DOHH2 (cell line): ENCODE results near the gene TPPP3.

Experiments used
- H3F3A ChIP-seq: fragments of 200-600 bp; sonication (generic), shearing (Covaris generic); 2 replicates; pipeline ENCODE4 v1.6.0; 2016; ENCODE audit warnings: antibody characterized with exemption, mild to moderate bottlenecking; ENCODE audit not compliant: control insufficient read depth, insufficient read depth
- H3K27ac ChIP-seq: fragments of 200-600 bp; sonication (generic); 2 replicates; pipeline ENCODE4 v1.5.1; 2014; ENCODE audit warnings: low read depth, mild to moderate bottlenecking, low read length, moderate library complexity
- H3K27me3 ChIP-seq: fragments of 200-600 bp; sonication (generic); 2 replicates; pipeline ENCODE4 v1.6.1; 2014; ENCODE audit warnings: mild to moderate bottlenecking, low read length, mixed read lengths; ENCODE audit not compliant: control insufficient read depth
- H3K36me3 ChIP-seq: fragments of 200-600 bp; sonication (generic); 2 replicates; pipeline ENCODE4 v1.6.1; 2014; ENCODE audit warnings: mild to moderate bottlenecking, low read length, moderate library complexity, mixed read lengths; ENCODE audit not compliant: control insufficient read depth
- H3K4me1 ChIP-seq: fragments of 200-600 bp; sonication (generic); 2 replicates; pipeline ENCODE4 v1.6.1; 2014; ENCODE audit warnings: mild to moderate bottlenecking, low read length, mixed read lengths; ENCODE audit not compliant: control insufficient read depth
- H3K4me2 ChIP-seq: fragments of 200-600 bp; sonication (generic); 2 replicates; pipeline ENCODE4 v1.6.0; 2014; ENCODE audit warnings: mild to moderate bottlenecking, low read length, moderate library complexity
- H3K4me3 ChIP-seq: fragments of 200-600 bp; sonication (generic); 2 replicates; pipeline ENCODE4 v1.5.1; 2014; ENCODE audit warnings: mild to moderate bottlenecking, low read length, mixed read lengths
- H3K79me2 ChIP-seq: fragments of 200-600 bp; sonication (generic); 2 replicates; pipeline ENCODE4 v1.6.1; 2014; ENCODE audit warnings: mild to moderate bottlenecking, low read length, mixed read lengths; ENCODE audit not compliant: control insufficient read depth
- H3K9me2 ChIP-seq: fragments of 200-600 bp; sonication (generic); replicated peaks from 2 replicates; pipeline ENCODE4 v1.6.1; 2014; ENCODE audit warnings: mild to moderate bottlenecking, low read length, mixed read lengths; ENCODE audit not compliant: control insufficient read depth
- H3K9me3 ChIP-seq: fragments of 200-600 bp; sonication (generic); 2 replicates; pipeline ENCODE4 v1.6.1; 2014; ENCODE audit warnings: antibody characterized with exemption, low read length, mixed read lengths; ENCODE audit not compliant: control insufficient read depth, insufficient read depth
- H4K20me1 ChIP-seq: fragments of 200-600 bp; sonication (generic); 2 replicates; pipeline ENCODE4 v1.6.0; 2014; ENCODE audit warnings: low read depth, mild to moderate bottlenecking, antibody characterized with exemption, low read length, moderate library complexity; ENCODE audit not compliant: control insufficient read depth, insufficient read depth
- EZH2phosphoT487 ChIP-seq: fragments of 200-600 bp; sonication (generic); IDR thresholded peaks from 2 replicates; pipeline ENCODE4 v1.6.1; 2017; ENCODE audit warnings: borderline replicate concordance, mild to moderate bottlenecking, antibody characterized with exemption, low read length, moderate library complexity, mixed read lengths
- TF ChIP-seq, protein P1 (sequence below): fragments of 200-600 bp; sonication (generic); IDR thresholded peaks from one replicate; pipeline ENCODE4 v1.5.1; 2014; ENCODE audit warnings: antibody characterized with exemption, mild to moderate bottlenecking, low read depth, low read length; ENCODE audit not compliant: poor library complexity, severe bottlenecking

TPPP3 gene

DNA sequence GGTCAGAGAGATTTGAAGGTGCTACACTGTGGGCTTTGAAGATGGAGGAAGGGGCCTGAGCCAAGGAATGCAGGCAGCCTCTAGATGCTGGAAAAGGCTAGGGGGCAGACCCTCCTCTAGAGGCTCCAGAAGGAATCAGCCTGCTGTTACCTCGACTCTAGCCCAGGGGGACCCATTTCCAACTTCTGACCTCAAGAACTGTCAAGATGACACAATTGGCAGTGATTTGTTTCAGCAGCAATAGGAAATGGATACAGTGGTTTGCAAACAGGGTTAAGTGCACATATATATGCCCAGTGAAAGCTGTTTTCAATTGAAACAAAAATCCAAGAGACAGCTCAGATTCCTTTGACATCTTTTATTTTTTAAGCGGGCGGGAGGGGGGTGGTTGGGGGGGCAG is 26.6 kb upstream of the TPPP3 start:
- Histone ChIP-seq H3K27ac (no peak overlapping the region), H3F3A (no peaks in the 10 kb centered on the region), H3K79me2 (no peaks in the 10 kb centered on the region), H3K4me1 (peaks cover 19% of the 10 kb centered on the region), H3K27me3 (peaks cover 36% of the 10 kb centered on the region), H3K4me3 (no peak overlapping the region), H4K20me1 (no peaks in the 10 kb centered on the region), H3K9me2 (no peaks in the 10 kb centered on the region), H3K9me3 (no peaks in the 10 kb centered on the region), H3K36me3 (no peaks in the 10 kb centered on the region), H3K4me2 (no peak overlapping the region)
- TF ChIP-seq, protein P1, sequence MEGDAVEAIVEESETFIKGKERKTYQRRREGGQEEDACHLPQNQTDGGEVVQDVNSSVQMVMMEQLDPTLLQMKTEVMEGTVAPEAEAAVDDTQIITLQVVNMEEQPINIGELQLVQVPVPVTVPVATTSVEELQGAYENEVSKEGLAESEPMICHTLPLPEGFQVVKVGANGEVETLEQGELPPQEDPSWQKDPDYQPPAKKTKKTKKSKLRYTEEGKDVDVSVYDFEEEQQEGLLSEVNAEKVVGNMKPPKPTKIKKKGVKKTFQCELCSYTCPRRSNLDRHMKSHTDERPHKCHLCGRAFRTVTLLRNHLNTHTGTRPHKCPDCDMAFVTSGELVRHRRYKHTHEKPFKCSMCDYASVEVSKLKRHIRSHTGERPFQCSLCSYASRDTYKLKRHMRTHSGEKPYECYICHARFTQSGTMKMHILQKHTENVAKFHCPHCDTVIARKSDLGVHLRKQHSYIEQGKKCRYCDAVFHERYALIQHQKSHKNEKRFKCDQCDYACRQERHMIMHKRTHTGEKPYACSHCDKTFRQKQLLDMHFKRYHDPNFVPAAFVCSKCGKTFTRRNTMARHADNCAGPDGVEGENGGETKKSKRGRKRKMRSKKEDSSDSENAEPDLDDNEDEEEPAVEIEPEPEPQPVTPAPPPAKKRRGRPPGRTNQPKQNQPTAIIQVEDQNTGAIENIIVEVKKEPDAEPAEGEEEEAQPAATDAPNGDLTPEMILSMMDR = no peak
- no peak for TF ChIP-seq EZH2phosphoT487

DNA sequence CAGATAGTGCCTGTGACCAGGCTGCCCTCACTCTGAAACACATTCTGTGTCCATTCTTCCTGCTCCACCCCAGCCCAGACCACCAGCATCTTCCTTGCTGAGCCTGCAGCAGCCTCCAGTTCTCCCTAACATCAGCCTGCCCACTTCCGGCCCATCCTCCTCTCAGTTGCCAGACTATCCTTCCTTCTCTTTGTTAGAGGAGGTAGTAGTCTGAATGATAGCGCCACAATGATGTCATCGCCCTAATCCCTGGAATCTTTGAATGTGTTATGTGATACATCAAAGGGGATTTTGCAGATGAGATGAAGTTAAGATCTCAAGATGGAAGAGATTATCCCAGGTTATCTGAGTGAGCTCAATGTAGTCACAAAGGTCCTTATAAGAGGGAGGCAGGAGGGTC is 26.2 kb upstream of the TPPP3 start:
- peaks cover 37% of the 10 kb centered on the region for H3K27me3 ChIP-seq
- no peak overlapping the region for H3K4me2 ChIP-seq
- H3K9me2 ChIP-seq = no peaks in the 10 kb centered on the region
- TF ChIP-seq, protein P1 = no peak
- no peak for TF ChIP-seq EZH2phosphoT487
- H3F3A ChIP-seq = no peaks in the 10 kb centered on the region
- H3K4me1 ChIP-seq = peaks cover 19% of the 10 kb centered on the region
- H3K9me3 ChIP-seq = no peaks in the 10 kb centered on the region
- H3K4me3 ChIP-seq = no peak overlapping the region
- H3K79me2 ChIP-seq = no peaks in the 10 kb centered on the region
- no peak overlapping the region for H3K27ac ChIP-seq
- H4K20me1 ChIP-seq = no peaks in the 10 kb centered on the region
- no peaks in the 10 kb centered on the region for H3K36me3 ChIP-seq

DNA sequence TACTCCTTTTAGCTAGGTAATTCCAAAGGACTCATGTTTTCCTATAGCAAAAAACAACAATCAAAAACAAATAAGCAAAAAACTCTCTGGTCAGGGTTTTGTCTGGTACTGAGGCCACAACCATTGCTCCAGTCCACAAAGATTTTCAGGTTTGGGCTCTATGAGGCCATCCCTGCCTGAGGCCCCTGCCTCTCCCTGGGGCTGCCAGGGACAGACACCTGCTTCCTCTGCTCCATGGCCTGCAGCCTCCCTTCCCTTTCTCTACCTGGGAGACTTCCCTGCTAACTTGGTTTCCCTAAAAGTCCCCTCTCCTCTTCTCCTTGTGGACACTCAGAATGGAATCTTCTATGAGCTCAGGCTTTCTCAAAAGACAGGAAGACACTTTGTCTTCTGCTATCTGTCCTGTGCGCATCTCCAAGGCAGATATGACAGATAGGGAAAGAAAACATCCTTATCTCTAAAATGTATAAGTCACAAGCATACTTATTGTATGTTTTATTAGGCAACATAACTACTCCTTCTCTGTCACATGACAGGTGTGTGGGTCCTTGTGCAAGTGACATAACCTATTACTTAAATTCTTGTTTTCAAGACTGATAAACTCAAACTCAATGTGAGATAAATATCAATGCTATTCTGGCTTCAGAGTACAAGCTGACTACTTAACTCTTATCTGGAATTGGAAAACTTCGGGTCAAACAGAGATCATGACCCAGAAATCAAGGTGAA is 24.2 kb upstream of the TPPP3 start:
- H3K4me1 ChIP-seq = peaks cover 14% of the 10 kb centered on the region
- H3F3A ChIP-seq = no peaks in the 10 kb centered on the region
- no peaks in the 10 kb centered on the region for H3K36me3 ChIP-seq
- H3K79me2 ChIP-seq = no peaks in the 10 kb centered on the region
- no peaks in the 10 kb centered on the region for H3K9me3 ChIP-seq
- H4K20me1 ChIP-seq = no peaks in the 10 kb centered on the region
- no peak overlapping the region for H3K4me3 ChIP-seq
- no peaks in the 10 kb centered on the region for H3K9me2 ChIP-seq
- no peak overlapping the region for H3K27ac ChIP-seq
- TF ChIP-seq EZH2phosphoT487 = no peak
- TF ChIP-seq, protein P1 = no peak
- H3K4me2 ChIP-seq = no peak overlapping the region
- H3K27me3 ChIP-seq = peaks cover 35% of the 10 kb centered on the region
